Measurements from ENCODE around the gene MYADM.
"Not testable (repeated sequence)": the region's sequence is repeated elsewhere in the genome, so short reads cannot be mapped to it uniquely, and the experiment has no call there.

MYADM gene, protein sequence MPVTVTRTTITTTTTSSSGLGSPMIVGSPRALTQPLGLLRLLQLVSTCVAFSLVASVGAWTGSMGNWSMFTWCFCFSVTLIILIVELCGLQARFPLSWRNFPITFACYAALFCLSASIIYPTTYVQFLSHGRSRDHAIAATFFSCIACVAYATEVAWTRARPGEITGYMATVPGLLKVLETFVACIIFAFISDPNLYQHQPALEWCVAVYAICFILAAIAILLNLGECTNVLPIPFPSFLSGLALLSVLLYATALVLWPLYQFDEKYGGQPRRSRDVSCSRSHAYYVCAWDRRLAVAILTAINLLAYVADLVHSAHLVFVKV

DNA sequence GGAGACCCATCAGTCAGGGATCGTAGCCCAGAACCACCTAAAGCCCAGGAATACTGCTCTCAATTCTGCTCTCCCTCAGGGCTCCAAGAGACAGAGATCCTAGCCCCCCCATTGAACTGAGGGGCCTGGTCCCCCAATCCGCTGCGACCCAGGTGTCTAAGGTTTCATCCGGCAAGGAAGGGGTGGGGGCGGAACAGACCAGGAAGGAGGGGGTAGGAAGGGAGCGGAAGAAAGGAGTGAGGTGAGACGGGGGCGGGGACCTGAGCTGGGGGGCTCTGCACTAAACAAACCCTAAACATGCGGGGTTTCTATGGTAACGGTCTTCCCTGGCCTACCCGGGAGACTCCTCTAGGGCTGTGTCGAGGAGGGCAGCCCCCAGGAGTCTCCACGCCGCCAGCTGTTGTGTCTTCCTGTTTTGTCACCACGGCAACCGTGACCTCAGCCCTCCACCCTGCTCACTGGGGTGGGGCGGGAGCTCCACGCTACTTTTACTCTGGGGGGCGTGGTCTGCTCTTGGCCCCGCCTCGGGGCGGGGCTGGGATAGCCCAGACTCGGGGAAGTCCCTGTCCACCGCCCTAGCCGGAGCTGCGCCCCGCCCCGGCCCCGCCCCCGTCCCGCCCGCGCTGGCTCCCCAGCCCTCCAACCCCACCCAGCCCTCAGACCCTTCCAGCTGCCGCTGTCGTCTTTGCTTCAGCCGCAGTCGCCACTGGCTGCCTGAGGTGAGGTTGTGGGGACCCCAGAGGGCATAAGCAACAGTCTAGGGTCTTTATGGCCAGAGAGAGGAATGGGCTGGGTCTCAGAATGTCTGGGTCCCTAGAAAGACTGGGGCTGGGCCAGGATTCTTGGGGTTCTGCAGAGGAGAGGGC, at the start of gene MYADM:
MYADM (plus strand) TSS at position 659 of the 866 bp plus-strand sequence. CDS start 5,647 bp downstream, outside the sequence.
- FAIRE-seq, result peak; percentile 74

DNA sequence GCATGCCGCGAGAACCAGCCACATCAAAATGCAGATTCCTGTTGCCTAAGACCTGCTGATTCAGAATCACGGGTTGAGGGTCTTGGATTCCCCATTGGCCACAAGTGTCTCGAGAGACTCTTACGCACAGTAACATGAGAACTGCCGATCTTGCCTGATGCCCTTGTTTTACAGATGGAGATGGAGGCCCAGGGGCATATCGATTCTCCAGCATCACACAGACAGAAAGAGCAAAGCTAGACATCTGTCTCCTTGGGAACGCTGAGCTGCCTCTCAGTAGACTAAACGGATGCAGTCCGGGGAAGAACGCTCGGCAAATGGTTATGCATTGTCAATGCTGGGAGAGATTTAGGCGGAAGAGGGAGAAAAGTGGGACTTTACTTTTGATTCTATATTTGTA, 48.9 kb upstream of the MYADM start:
- FAIRE-seq, result no peak

DNA sequence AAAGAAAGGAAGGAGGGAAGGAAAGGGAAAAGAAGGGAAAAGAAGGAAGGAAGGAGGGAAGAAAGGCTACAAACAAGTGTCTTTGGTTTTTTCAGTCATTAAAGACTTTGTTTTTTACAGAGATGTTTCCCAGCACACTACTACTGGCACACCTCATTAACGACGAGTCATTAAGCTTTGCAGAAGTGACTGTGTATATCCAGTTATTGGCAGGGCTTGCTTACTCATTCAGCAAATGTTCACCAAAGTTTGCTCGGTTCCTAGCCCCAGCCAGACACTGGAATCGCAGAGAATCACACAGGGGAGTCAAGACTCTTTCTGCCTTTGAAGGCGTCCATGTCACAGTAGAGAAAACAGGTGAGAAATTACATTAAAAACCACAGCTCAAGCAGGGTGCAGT, 47.8 kb upstream of the MYADM start:
- no peak for FAIRE-seq

DNA sequence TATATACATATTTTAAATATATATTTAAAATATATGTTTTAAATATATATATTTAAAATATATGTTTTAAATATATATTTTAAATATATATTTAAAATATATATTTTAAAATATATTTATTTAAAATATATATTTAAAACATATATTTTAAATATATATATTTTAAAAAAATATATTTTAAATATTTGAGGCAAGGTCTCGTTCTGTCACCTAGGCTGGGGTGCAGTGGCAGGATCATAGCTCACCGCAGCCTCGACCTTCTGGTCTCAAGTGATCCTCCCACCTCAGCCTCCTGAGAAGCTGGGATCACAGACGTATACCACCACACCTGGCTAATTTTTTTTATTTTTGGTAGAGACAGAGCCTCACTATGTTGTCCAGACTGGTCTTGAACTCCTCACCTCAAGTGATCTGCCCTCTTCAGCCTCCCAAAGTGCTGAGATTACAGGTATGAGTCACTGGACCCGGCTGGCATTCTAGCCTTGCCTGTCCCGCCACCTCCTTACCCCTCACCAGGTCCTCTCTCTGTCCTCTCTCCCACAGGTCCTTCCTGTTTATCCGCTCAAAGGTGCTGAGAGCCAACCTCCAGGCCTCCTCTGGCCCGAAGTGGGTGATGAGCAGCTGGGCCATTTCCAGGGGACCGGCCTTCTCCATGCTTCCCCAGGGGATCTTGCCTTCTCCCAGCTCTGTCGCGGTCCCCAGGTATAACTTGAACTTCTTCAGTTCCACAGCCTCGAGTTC, 44.1 kb upstream of the MYADM start:
- no peak for FAIRE-seq

DNA sequence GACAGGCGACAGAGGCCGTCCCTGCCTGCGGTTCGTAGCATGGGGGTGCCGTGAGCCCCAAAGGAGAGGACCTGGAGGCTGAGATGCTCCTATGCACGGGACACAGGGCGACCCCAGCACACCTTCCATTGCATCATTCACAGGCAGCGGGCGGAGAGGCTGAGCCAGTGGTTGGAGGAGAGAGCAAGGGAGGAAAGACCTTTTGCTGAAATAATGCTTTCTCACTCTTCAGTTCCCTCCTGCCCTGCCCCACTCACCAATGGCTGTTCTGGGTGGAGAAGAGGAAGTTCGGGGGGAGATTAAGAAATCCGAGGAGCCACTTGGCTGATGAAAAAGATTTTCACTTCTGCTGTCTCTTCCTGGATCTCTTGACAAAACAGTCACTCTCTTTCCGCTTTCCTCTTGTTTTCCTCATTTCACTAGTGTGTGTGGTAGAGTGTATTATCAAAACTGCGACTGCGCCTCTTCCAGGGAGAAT, 43.5 kb upstream of the MYADM start, which contains the start of gene NLRP12:
NLRP12 (minus strand) TSS at position 181 of the 478 bp plus-strand sequence; CDS start at position 41, 140 bp downstream.
- FAIRE-seq, result no peak

DNA sequence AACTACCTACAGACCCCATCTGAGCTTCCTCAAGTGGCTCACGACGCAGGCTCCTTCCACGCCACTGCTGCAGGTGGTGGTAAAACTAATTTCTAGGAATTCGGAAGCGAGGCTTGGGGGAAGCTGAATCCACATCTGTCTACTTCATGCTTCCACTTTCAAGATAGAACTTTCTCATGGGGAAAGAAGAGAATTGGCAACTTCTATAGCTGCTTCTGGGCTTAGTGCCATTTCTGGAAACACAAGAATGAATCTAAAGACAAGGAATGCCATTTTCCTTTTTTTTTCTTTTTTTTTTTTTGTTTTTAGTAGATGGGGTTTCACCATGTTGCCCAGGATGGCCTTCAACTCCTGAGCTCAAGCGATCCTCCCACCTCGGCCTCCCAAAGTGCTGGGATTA, 40.8 kb upstream of the MYADM start:
- no peak for FAIRE-seq

DNA sequence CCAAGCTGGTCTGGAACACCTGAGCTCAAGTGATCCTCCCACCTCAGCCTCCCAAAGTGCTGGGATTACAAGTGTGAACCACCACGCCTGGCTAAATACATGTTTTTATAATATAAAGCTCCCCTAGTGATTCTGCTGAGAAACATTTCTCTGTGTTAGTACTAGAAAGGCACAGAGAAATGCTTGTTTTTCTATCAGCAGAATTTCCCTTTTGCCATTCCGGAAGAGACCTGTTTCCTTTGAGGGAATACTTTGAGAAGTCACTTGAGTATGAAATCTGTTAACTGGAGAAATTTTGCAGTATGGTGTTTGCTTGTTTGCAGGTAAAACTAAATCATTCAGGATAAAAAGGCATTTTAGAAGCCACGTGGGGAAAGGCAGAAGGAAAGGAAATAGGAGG, 39.2 kb upstream of the MYADM start:
- no peak for FAIRE-seq

DNA sequence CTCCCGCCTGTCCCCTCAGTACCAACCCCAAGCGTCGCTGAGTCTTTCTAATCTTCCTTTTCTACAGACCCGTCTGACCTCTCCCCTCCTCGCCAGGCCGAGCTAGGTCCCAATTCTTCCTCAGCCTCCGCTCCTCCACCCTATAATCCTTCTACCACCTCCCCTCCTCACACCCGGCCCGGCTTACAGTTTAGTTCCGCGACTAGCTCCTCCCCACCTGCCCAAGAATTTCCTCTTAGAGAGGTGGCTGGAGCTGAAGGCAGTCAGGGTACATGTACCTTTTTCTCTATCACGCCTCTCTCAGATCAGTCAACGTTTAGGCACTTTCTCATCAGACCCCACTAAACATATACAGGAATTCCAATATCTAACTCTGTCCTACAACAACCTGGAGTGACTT, 34.8 kb upstream of the MYADM start:
- FAIRE-seq, result not testable (repeated sequence)

DNA sequence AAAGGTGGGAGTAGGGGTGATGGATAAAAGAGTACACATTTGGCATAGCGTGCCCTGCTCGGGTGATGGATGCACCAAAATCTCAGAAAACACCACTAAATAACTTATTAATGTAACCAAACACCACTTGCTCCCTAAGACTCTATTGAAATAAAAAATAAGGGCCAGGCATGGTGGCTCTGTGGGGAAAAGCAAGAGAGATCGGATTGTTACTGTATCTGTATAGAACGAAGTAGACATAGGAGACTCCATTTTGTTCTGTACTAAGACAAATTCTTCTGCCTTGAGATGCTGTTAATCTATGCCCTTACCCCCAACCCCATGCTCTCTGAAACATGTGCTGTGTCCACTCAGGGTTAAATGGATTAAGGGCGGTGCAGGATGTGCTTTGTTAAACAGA, 29.2 kb upstream of the MYADM start:
- not testable (repeated sequence) for FAIRE-seq

DNA sequence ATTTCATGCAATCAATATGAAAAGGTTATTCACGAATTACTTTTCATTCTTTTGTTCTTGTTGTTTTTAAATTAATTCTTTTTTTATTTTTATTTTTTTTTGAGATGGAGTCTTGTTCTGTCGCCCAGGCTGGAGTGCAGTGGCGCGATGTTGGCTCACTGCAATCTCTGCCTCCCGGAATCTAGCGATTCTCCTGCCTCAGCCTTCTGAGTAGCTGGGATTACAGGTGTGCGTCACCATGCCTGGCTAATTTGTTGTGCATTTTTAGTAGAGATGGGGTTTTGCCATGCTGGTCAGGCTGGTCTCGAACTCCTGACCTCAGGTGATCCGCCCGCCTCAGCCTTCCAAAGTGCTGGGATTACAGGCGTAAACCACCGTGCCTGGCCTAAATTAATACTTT, 27.4 kb upstream of the MYADM start:
- not testable (repeated sequence) for FAIRE-seq

DNA sequence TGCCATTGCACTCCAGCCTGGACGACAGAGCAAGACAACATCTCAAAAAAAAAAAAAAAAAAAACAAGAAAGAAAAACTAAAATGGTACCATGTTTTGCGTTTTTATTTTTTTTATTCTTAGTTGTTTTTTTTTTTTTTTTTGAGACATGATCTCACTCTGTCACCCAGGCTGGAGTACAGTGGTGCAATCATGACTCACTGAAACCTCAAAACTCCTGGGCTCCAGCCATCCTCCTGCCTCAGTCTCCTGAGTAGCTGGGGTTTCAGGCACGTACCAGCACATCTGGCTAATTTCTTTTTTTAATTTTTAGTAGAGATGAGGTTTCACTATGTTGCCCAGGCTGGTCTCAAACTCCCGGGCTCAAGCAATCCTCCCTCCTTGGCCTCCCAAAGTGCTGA, 26.8 kb upstream of the MYADM start:
- FAIRE-seq, result not testable (repeated sequence)

DNA sequence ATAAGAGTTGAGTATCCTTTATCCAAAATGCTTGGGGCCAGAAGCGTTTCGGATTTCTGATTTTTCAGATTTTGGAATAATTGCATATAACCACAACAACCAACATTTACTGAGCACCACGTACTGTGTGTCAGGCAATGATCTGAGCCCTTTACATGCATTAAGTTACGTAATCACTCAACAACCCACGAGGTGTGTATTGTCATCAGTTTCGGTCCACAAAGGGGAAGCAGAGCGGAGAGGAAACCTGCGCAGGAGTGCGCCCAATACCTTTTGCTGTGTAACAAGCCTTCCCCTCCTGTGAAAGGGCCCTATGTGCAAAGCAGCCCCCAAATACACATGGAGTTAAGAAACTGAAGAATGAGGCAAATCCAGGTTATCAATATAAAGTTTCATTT, 22.8 kb upstream of the MYADM start:
- no peak for FAIRE-seq

DNA sequence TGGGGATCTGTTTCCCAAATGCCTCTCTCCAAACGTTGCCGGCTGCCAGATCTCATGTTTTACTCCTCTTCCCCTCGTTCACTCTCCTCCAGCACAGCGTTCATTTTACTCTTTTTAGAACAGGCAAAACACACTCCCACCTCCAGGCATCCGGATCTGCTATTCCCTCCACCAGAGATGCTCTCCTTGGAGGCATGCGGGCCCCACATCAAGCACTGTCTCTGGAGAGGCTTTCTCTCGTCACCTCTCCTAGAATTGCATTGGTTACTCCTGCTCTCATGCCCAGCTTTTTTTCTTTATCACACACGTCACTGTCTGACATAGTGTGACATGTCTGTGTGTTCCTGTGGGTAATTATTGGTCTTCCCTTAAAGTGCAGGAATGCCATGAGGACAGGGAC, 20.1 kb upstream of the MYADM start:
- FAIRE-seq, result no peak

DNA sequence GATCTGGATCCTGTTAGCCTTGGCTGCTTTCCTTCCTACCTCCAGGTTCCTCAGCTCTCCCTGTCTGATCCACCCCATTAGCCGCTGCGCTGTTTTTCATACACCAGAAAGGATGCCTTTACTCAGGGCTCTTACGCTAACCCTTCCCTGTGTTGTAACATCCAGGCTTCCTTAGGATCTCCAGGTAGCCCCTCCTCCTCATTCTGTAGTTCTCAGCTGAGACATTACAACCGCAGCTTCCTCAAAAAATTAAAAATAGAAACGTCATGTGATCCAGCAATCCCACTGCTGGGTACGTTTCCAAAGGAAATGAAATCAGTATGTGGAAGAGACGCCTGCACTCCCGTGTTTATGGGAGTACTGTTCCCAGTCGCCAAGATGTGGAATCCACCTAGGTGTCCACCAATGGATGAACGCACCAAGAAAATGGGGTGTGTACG, 18.4 kb upstream of the MYADM start:
- no peak for FAIRE-seq

DNA sequence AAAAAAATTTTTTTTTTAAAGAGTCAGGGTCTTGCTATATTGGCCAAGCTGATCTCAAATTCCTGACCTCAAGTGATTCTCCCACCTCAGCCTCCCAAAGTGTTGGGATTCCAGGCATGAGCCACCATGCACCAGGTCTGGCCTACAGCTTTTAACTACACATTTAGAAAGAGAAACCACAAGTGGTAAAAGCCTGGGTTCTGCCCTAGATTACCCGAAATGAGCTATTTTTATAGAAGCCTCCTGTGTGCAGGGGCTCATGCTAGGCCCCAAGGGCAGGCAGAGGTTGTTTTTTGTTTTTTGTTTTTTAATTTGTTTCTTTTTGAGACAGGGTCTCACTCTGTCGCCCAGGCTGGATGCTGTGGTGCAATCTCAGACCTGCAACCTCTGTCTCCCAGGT, 14.0 kb upstream of the MYADM start:
- FAIRE-seq, result no peak

DNA sequence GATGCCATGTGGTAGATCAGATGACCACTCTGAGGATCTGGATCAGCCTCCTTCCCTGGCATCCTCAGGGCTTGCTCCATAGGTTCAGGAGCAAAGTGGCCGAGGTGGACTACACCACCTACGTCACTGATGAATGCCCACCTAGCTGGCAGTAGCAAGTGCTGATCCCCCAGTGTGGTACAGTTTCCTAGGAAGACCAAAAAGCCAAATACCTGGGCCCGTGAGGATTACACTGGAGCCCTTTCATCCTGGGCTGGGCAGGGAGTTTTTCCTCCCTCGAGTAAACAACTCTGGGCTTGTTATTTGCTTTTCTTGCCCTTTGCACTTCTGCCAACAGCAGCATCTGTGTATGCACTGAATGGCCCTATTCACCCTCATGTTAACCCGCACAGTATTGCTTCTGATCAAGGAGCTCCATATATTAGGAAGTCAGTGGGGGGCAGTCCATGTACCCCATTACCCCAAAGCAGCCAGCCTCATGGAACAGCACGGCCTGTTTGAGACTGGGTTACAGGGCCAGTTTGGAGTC, 3.3 kb upstream of the MYADM start:
- FAIRE-seq, result no peak

DNA sequence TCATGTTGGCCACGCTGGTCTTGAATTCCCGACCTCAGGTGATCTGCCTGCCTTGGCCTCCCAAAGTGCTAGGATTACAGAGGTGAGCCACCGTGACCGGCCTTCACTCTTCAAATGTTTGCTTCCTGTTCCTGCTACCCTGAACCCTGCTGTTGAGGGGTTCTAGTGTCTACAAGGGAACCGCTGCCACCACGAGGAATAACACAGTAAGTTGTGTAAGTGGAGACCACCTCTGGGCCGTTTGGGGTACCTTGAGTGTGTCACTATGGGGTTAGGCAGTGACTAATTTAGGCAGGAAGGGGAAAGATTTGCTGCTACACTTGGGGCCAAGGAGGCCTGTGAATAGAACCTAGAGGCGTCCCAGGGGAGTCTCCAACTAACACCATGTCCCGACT, 2.2 kb upstream of the MYADM start:
- FAIRE-seq, result no peak

DNA sequence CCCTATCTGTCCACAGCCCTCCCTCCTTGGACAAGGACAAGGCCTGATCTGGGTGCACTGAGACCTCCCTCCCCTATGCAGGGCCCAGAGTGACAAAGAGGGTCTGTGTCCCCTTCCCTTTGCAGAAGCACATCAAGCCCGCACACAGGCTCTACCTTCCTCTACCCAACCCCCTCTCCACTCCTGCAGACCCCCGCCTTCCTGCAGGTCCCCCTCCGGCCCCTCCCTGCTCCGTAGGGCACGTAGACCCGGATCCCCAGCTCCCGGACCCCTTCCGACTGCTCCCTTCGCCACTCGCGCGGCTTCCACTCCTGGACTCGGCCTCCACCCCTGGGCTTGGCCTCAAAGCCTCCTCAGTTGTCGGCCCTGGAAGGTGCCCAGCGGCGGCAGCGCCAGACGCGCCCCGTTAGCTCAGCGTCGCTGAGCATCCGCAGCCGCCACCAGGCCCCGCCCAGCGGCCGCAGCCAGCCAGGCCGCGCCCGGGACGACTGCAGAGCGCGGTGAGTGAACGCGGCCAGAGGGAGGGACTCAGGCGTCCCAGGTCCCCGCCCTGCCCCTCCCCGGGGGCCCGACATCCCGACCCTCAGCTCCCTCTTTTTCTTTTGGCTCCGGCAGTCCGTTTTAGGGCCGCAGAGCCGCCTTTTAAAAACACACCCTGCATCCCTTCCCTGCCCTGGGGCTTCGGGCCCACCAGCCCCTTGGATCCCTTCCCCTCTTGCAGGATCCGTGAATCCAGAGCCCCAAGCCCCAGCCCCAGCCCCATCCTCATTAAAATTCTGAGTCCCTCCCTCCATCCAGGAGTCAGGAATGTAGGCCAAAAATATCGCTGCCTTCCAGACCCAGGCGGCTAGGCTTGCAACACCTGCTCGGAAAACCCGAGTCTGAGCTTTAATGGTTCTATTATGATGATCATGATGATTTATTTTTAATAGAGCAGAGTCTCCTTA, 1.5 kb upstream of the MYADM start:
- no peak for FAIRE-seq

DNA sequence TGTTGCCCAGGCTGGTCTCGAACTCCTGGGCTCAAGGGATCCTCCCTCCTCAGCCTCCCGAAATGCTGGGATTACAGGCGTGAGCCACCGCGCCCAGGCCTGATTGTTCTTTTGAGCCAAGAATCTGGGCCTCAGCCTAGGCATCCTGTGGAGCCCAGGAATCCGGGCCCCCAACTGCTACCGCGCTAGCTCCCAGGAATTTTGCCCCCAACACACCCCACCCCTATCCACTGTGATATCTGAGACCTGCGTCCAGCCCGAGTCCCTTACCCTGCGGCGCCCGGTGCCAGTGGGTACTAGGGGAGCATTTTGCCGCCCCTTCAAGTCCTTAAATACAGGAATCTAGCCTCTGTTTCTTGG, 838 bp upstream of the MYADM start:
- no peak for FAIRE-seq

DNA sequence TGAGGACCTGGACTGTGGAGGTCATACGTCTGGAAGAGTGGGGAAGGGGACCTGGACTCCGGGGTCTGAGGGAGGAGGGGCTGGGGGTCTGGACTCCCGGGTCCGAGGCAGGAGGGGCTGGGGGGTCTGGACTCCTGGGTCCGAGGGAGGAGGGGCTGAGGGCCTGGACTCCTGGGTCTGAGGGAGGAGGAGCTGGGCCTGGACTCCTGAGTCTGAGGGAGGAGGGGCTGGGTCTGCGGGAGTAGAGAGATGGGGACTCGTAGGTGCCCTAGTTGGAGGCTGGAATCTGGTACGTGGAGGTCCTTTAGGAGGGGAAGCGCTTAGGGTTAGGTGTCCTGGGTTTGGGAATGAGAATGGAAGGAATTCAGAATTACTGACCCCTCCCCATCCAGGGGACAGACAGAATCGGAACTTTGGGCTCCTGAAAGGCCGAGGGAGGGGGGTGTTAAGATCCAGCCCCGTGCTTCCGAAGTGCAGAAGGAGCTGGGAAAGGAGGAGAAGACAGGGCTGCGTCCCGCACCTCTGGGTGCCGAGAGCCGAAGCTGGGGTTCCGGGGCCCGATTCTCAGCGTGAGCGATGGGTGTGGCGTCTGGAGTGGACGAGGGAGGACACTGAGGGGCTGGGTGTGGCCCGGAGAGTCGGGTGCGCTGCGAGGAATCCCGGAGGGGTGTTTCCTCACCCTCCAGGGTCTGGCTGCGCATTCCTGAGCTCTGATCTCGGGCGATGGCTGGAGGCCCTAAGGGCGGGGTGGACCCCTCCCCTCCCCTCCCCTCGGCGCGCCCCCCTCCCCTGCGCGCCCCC, 608 bp downstream of the MYADM start:
- FAIRE-seq, result no peak
